NCI-H510A treated with DMSO at 0.1 percent for 48 hours (cell line): ENCODE measurements around the gene RIMBP2.

Source experiments
- DNase-seq: peaks from one replicate; lab custom pipeline; 2025; lab: John Stamatoyannopoulos, UW

The RIMBP2 gene

DNA sequence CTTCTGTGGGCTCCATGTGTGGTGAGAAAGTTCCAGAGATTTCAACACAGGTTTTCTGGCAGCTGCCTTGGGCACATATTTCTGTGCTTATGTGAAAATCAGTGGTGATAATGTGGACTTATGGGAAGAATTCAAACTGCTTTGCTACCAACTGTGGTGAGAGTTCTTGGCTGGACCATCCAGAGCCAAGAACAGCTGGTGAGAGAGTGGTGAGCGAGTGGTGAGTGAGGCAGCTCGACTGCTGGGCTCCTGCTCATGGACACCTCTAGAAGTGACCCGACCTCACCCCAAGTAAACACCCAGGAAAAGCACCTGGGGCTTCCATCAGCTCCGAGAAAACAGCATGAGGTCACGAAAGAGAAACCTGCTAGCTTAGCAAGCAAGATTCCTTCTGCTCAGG is 272.0 kb downstream of the RIMBP2 start:
- no peak for DNase-seq

GRCh38 chr12:130441771-130442760 is 274.0 kb downstream of the RIMBP2 start:
- no peak for DNase-seq

GRCh38 chr12:130440411-130441080 is 275.6 kb downstream of the RIMBP2 start:
- no peak for DNase-seq

DNA sequence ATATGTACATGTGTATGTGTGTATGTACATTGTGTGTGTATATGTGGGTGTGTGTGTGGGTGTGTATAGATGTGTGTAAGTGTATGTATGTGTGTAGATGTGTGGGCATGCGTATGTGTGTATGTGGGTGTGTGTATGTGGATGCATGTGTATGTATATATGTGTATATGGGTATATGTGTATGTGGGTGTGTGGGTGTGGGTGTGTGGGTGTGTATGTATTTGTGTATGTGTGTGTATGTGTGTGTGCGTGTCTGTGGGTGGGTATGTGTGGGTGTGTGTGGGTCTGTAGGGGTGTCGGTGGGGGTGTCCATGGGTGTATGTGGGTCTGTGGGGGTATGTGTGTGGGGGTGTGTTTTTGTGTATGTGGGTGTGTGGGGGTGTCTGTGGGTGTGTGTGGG is 276.8 kb downstream of the RIMBP2 start:
- no peak for DNase-seq

DNA sequence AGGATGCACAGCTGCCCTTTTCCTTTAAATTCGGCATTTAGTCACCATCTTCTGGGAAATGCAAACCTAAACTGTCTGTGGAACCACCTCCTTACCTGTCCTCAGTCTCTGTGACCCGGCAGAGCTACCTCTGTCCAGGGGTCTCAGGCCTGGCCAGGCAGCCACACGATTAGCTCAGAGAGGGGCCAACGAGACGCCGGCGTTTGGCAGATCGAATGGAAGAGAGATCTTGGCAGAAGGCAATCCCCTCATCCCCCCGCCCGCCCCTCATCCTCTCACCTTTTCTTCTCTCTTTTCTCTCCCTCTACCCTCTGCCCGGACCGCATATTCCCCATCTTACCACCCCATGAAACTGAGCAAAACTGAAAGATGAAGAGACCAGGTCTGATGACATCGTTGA is 277.4 kb downstream of the RIMBP2 start:
- DNase-seq: no peak

GRCh38 chr12:130438243-130438620 is 277.9 kb downstream of the RIMBP2 start:
- no peak for DNase-seq

GRCh38 chr12:130437555-130438242 is 278.4 kb downstream of the RIMBP2 start:
- DNase-seq: no peak

GRCh38 chr12:130436741-130437501 is 279.2 kb downstream of the RIMBP2 start:
- no peak for DNase-seq

DNA sequence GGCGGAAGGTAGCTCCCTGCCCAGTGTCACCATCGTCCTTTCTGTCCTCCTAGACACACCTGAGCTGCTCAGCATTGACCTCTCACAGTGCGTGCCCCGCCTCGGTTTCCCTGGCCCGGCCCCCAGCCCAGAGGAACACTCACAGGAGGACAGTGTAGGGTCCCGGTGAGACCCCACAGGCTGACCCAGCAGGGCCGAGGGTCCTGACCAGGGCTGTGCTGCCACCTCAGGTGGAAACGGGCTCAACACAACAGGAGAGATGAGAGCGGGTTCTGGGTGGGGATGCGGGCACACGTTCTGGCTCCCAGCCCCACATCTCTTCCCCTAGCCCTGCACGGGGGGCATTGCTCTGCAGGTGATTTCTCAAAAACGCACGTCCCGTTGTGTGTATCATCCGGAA is 280.3 kb downstream of the RIMBP2 start:
- no peak for DNase-seq

DNA sequence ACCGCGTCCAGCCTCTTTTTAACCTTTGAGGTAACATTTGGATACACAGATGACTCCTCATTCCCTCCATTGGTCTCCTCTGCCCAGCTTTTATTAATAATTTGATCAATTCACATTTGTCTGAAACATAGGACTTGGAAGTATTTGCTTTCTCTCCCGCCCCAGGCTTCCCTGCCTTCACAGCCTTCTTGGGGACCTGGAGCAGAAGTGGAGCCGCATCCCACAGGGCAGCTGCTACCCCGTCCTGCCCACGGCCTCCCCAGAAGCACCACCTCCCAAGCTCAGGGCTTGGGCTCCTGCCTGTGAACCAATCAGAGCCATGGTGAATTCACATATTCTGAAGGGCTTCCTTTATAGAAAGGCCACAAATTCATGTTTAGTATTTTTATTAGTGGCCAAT is 280.8 kb downstream of the RIMBP2 start:
- no peak for DNase-seq

GRCh38 chr12:130434560-130434959 is 281.5 kb downstream of the RIMBP2 start:
- DNase-seq: no peak

DNA sequence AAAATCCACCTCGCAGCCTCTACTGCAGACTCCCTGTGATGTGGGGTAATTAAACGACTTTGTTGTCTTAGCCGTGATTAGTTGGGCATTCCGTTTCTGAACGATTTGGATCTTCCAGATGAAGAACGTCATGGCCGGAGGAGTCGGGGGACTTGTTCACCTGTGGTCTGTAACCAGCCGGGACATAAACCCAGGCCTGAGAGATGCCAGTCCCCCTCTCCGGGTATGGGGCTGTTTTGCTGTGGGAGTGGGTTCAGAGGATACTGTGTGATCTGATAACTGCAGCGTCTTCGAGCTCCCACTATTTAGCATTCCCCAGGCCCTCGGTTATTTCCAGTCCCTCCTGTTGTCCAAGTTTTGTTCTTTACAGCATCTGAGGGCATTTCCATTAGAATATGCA is 282.3 kb downstream of the RIMBP2 start:
- no peak for DNase-seq

GRCh38 chr12:130433411-130433810 is 282.7 kb downstream of the RIMBP2 start:
- no peak for DNase-seq

GRCh38 chr12:130431176-130431575 is 284.9 kb downstream of the RIMBP2 start:
- no peak for DNase-seq

GRCh38 chr12:130429656-130430505 is 286.2 kb downstream of the RIMBP2 start:
- DNase-seq: no peak

GRCh38 chr12:130428116-130428515 is 288.0 kb downstream of the RIMBP2 start:
- no peak for DNase-seq

- no peak for DNase-seq
Observed at GRCh38 chr12:130427381-130427887, 288.7 kb downstream of the RIMBP2 start.

DNA sequence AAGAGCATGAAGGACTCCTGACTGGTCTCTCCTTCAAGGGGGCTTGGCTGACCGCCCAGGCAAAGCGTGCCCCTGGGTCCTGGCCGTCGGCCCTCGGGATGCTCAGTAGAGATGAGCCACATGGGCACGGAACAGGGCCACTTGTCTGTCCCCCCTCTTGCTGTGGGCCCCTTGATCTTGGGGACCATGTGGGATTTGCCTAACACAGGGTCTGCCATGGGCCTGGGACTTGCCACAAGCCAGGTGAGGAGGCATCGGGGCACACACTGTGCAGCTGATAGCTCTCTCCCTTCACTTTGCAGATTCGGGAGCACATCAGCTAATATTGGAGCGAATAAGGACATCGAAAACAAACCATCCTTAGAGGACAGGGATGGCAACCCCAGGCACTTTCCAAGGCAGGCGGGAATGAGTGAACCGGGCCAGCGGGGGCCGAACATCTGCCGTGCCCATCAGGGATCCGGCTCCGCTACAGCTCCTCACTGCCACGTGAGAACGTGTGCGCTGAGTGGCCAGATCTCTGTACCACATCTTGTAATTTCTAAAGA is 290.3 kb downstream of the RIMBP2 start:
- DNase-seq: no peak

DNA sequence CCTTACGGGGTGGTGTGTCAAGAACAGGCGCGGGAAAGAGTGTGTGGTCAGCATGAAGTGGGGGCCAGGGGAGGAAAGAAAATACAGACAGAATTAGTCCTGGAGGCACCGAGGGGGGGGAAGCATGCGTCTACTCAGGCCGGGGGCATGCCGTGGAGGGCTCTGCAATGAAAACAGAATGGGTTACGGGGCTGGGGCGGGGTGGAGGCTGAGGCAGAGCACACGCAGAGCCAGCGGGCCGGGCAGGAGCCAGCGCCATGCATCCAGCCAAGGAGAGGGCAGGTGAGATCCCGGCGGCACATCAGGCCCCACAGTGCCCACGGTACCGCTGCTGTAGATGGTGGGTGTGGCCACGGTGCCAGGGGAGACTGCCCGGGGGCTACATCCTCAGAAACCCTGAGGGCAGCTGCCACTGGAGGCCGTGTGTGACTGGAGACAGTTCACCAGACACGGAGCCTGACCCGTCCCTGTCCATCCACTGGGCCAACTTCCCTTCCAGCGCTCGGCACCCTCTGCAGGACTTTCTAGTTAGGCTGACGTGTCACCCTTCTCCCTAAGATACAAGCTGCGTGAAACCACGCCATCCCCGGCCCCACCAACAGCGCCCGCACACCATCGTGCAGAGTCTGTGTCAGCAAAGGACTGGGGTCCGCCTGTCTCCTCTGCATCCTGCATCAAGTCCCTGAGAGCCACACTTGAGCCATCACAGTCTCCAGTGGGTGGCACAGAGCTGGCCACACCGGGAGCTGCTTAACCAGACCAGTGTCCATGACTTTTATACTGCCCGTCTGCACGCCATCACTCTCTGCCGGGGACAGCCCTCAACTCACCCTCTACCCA is 291.0 kb downstream of the RIMBP2 start:
- no peak for DNase-seq
